Keratinocyte (primary cell): ENCODE data around the gene SYTL4. TPM values are rescaled to one million over a fixed set of nuclear protein-coding genes. Genes with fewer than 3 reads are reported as not detected.

Experiments
- DNase-seq: peaks from one replicate; pipeline ENCODE4 v3.0.0-alpha.2; 2011; ENCODE audit warnings: low read depth, missing footprints, low spot score
- FAIRE-seq: peaks from 2 replicates; lab custom pipeline; 2011; peaks lifted over from hg19 to GRCh38; lab: Jason Lieb, UNC
- H2AFZ ChIP-seq: 2 replicates; pipeline ENCODE4 v1.6.0; 2012; ENCODE audit warnings: low read length, control low read depth, inconsistent platforms; ENCODE audit not compliant: control insufficient read depth
- H3K27ac ChIP-seq: 2 replicates; pipeline ENCODE4 v1.5.1; 2011; ENCODE audit warnings: low read length; ENCODE audit not compliant: control insufficient read depth, insufficient read depth
- H3K27me3 ChIP-seq: 3 replicates; pipeline ENCODE4 v1.6.0; 2011; ENCODE audit warnings: low read length; ENCODE audit not compliant: control insufficient read depth, insufficient read depth; ENCODE audit errors: extremely low read depth
- H3K36me3 ChIP-seq, 2 experiments: 2 replicates in 1 of 2; 3 replicates in 1 of 2; pipeline ENCODE4 v1.5.1; 2011; ENCODE audit warnings: low read length in 2 of 2, mild to moderate bottlenecking in 1 of 2; ENCODE audit not compliant: control insufficient read depth in 2 of 2, insufficient read depth in 2 of 2; ENCODE audit errors: extremely low read depth in 1 of 2
- H3K4me1 ChIP-seq: 3 replicates; pipeline ENCODE4 v1.5.1; 2011; ENCODE audit warnings: low read length; ENCODE audit not compliant: control insufficient read depth, insufficient read depth; ENCODE audit errors: extremely low read depth
- H3K4me2 ChIP-seq: 3 replicates; pipeline ENCODE4 v1.6.0; 2011; ENCODE audit warnings: low read depth, low read length; ENCODE audit not compliant: control insufficient read depth, insufficient read depth; ENCODE audit errors: extremely low read depth
- H3K4me3 ChIP-seq, 3 experiments: fragments of 200-600 bp in 1 of 3; sonication (generic) in 1 of 3; 2 replicates in 2 of 3; 3 replicates in 1 of 3; pipeline ENCODE4 v1.5.1; 2011 to 2016; ENCODE audit warnings: low read length in 3 of 3, mild to moderate bottlenecking in 3 of 3, control low read depth in 2 of 3, inconsistent platforms in 1 of 3, low read depth in 1 of 3, mixed read lengths in 1 of 3, mixed run types in 1 of 3, moderate library complexity in 1 of 3; ENCODE audit not compliant: control insufficient read depth in 2 of 3, insufficient read depth in 2 of 3; ENCODE audit errors: extremely low read depth in 1 of 3
- H3K79me2 ChIP-seq: 2 replicates; pipeline ENCODE4 v1.6.0; 2012; ENCODE audit warnings: low read length; ENCODE audit not compliant: control insufficient read depth, insufficient read depth
- H3K9ac ChIP-seq: 3 replicates; pipeline ENCODE4 v1.6.0; 2011; ENCODE audit warnings: low read length; ENCODE audit not compliant: control insufficient read depth, insufficient read depth; ENCODE audit errors: extremely low read depth
- H3K9me1 ChIP-seq: 3 replicates; pipeline ENCODE4 v1.6.0; 2011; ENCODE audit warnings: low read length; ENCODE audit not compliant: control insufficient read depth, insufficient read depth; ENCODE audit errors: extremely low read depth
- H3K9me3 ChIP-seq: 2 replicates; pipeline ENCODE4 v1.5.1; 2012; ENCODE audit warnings: low read depth, low read length; ENCODE audit not compliant: control insufficient read depth
- H4K20me1 ChIP-seq: 3 replicates; pipeline ENCODE4 v1.6.0; 2011; ENCODE audit warnings: low read length; ENCODE audit not compliant: control insufficient read depth, insufficient read depth; ENCODE audit errors: extremely low read depth
- CTCF ChIP-seq, 3 experiments: IDR thresholded peaks in 1 of 3; conservative IDR thresholded peaks in 1 of 3; optimal IDR thresholded peaks in 1 of 3; 2 replicates in 2 of 3; 3 replicates in 1 of 3; pipeline versions ENCODE3 to v1.5.1; 2011; ENCODE audit warnings: low read length in 3 of 3, mild to moderate bottlenecking in 3 of 3, moderate library complexity in 2 of 3, control low read depth in 1 of 3, inconsistent platforms in 1 of 3; ENCODE audit not compliant: insufficient read depth in 2 of 3; ENCODE audit errors: extremely low read depth in 1 of 3
- EZH2 ChIP-seq: IDR thresholded peaks from one replicate; pipeline ENCODE4 v1.6.1; 2012; ENCODE audit warnings: inconsistent platforms, mild to moderate bottlenecking, low read length, moderate library complexity
- dilution Hi-C: fragments of 300-500 bp; cut with MboI; formaldehyde crosslinking; loops from one replicate; pipeline ENCODE4 v1.7.0; 2020; ENCODE audit warnings: low sequenced_read_pairs; ENCODE audit not compliant: extremely low pct_ligation_motif_present
- polyA plus RNA-seq, 5 experiments: library from polyadenylated mRNA; depleted of rRNA in 3 of 5; stranded (reverse) in 3 of 5; stranded (forward) in 1 of 5; unstranded in 1 of 5; fragments of >200 nt; gene quantifications; 1 replicate in 1 of 5; 2 replicates in 3 of 5; 3 replicates in 1 of 5; pipeline versions ENCODE4 v1.2.1 to v1.2.3, GENCODE V29; 2011 to 2012; ENCODE audit warnings: missing spikeins in 2 of 5, low read depth in 1 of 5, low replicate concordance in 1 of 5

SYTL4 gene
- polyA plus RNA-seq, 1 donor (not counting 4 experiments of a cell fraction or from before 2014, with no cell fraction given) = 0.87 TPM

- TF ChIP-seq EZH2 (no peak), CTCF (optimal IDR thresholded peaks at IDR 0.05 in 1 of 3, IDR thresholded peaks at IDR 0.05 in 1 of 3, conservative IDR thresholded peaks at IDR 0.05 in 1 of 3; ENCODE audit: extremely low read depth in 1 of 3, insufficient read depth in 2 of 3, low read length in 3 of 3) (no peak)
- no peaks in the 10 kb centered on the region for H3K36me3 ChIP-seq
- H3K9ac ChIP-seq = no peak overlapping the region
- H3K9me1 ChIP-seq = no peaks in the 10 kb centered on the region
- no peak overlapping the region for H2AFZ ChIP-seq
- H3K4me3 ChIP-seq = no peak overlapping the region
- no peaks in the 10 kb centered on the region for H3K4me1 ChIP-seq
- dilution Hi-C loops = no loop called here
- H3K9me3 ChIP-seq = no peaks in the 10 kb centered on the region
- no peak for DNase-seq
- no peak overlapping the region for H3K27ac ChIP-seq
- no peaks in the 10 kb centered on the region for H3K27me3 ChIP-seq
- H3K79me2 ChIP-seq = no peaks in the 10 kb centered on the region
- no peak overlapping the region for H3K4me2 ChIP-seq
- FAIRE-seq = no peak
- H4K20me1 ChIP-seq = no peaks in the 10 kb centered on the region
These were observed 36.6 kb downstream of the SYTL4 start for GRCh38 chrX:100695302-100695701.

DNA sequence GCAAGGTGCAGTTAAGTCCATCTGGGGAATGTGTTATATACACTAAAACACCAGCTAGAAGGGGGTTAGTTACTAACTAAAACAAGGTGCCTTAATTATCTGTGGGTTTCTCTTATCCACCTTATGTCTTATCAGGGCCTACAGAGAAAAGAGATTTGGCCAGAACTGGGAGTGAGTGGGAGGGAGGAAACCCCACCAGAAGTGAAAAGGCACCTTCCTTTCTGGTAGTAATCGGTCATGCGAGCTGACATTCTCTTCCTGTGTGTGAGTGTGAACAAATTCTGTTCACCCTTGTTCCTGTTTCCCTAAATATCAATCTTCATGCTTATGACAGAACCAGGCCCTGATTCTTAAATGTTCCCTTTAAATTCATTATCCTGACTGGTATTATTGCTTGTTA is 44.4 kb downstream of the SYTL4 start:
- dilution Hi-C loops = no loop called here
- no peak overlapping the region for H3K27ac ChIP-seq
- no peak for DNase-seq
- H3K27me3 ChIP-seq = no peaks in the 10 kb centered on the region
- no peak overlapping the region for H3K4me3 ChIP-seq
- no peaks in the 10 kb centered on the region for H4K20me1 ChIP-seq
- H3K9me1 ChIP-seq = no peaks in the 10 kb centered on the region
- TF ChIP-seq CTCF (optimal IDR thresholded peaks at IDR 0.05 in 1 of 3, IDR thresholded peaks at IDR 0.05 in 1 of 3, conservative IDR thresholded peaks at IDR 0.05 in 1 of 3; ENCODE audit: extremely low read depth in 1 of 3, insufficient read depth in 2 of 3, low read length in 3 of 3) (no peak), EZH2 (no peak)
- no peaks in the 10 kb centered on the region for H3K79me2 ChIP-seq
- no peak overlapping the region for H3K9ac ChIP-seq
- FAIRE-seq = no peak
- H2AFZ ChIP-seq = no peak overlapping the region
- no peaks in the 10 kb centered on the region for H3K36me3 ChIP-seq
- H3K4me2 ChIP-seq = no peak overlapping the region
- no peaks in the 10 kb centered on the region for H3K9me3 ChIP-seq
- H3K4me1 ChIP-seq = no peaks in the 10 kb centered on the region
